NCI-H1105 treated with DMSO at 0.1 percent for 48 hours (cell line): ENCODE results near the gene PGAP3.

Experiments used
- DNase-seq: peaks from one replicate; lab custom pipeline; 2025; lab: John Stamatoyannopoulos, UW

The PGAP3 gene

DNA sequence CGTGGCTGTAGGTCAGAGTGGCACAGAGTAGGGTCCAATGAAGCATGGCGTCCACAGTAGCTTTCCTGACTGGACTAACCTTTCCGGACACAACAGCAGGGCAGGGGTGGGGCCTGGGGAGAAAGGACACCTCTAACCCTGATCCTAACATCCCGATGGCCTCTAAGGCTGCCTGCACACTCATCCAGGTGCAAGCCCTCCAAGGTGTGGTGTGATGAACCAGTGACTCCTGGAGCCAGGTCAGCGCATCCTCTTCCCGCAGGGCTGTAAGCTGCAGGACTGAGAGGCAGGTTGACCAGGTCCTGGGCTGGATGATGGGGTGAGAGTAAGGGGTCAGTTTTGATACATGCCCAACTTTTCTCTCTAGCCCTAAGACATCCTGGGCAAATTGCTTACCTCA, 8.9 kb upstream of the PGAP3 start:
- no peak for DNase-seq

DNA sequence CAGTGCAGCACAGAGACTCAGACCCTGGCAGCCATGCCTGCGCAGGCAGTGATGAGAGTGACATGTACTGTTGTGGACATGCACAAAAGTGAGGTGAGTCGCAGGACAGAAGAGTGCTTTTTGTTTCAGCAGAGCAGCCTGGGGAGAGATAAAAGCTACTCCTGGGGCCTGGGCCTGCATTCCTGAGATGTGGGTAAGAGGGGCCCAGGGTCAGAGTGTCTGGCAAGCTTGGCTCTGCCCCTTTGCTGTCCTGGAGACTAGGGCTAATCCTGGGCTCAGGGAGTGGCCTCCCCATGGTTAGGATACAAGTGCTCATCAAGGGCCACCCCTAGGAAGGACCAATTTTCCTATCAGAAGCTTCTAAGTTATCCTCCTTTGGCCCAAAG, 7.2 kb upstream of the PGAP3 start:
- DNase-seq, result no peak

GRCh38 chr17:39694593-39694992, 6.7 kb upstream of the PGAP3 start:
- DNase-seq, result no peak

DNA sequence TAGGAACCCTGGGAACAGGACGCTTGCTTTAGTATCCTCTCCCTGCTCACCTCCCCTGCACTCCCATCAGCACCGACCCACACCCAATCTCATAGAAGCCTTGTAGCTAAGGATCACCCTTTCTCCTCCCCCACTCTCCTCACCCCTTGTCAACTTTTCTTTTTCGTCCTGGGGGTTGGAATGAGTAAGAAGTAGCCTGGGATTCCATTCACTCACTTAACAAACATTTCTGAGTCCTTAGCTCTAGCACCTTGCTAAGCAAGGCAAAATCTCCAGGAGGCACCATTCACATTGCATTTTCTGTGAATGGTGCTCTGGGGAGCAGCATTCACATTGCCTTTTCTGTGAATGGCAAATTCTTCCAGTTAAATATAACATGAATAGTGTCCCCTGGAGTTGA, 1.1 kb upstream of the PGAP3 start:
- DNase-seq, result no peak

- DNase-seq, result no peak
Observed at GRCh38 chr17:39688475-39688835, 598 bp upstream of the PGAP3 start.

GRCh38 chr17:39687101-39687545, 734 bp downstream of the PGAP3 start:
- DNase-seq, result no peak

GRCh38 chr17:39684369-39685192, 3.3 kb downstream of the PGAP3 start:
- DNase-seq, result no peak

GRCh38 chr17:39683295-39683939, 4.4 kb downstream of the PGAP3 start:
- no peak for DNase-seq

- no peak for DNase-seq
Observed at GRCh38 chr17:39679521-39680192, 8.2 kb downstream of the PGAP3 start.

DNA sequence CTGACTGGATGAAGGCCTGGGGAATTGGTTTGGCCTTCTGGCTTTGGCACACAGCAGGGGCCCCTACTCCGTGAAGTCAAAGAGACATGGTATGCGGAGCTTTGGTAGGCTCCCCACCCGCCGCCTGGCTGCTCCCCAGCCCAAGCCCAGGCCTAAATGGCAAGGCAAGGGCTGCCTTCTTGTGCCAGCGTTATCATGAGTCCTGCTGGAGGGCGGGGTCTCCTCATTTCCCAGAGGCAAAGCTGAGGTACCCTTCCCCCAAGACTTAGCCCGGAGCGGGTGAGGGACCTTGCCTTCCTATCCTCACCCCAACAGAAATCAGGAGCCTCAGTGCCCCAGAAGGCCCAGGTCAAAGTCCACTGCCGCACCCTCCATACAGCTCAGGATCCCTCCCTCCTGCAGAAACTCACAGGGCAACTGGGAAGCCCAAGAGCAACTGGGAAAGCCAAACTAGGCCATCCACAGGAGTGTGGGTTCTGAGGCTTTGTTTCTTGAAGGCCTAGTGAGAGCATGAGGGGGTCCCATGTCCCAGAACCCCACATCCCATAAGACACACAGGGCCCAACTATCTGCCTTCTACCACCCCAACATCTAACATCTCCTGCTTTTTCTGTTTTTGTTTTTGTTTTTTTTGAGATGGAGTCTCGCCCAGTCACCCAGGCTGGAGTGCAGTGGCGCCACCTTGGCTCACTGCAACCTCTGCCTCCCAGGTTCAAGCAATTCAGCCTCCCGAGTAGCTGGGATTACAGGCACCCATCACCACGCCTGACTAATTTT, 9.3 kb downstream of the PGAP3 start:
- DNase-seq, result no peak

DNA sequence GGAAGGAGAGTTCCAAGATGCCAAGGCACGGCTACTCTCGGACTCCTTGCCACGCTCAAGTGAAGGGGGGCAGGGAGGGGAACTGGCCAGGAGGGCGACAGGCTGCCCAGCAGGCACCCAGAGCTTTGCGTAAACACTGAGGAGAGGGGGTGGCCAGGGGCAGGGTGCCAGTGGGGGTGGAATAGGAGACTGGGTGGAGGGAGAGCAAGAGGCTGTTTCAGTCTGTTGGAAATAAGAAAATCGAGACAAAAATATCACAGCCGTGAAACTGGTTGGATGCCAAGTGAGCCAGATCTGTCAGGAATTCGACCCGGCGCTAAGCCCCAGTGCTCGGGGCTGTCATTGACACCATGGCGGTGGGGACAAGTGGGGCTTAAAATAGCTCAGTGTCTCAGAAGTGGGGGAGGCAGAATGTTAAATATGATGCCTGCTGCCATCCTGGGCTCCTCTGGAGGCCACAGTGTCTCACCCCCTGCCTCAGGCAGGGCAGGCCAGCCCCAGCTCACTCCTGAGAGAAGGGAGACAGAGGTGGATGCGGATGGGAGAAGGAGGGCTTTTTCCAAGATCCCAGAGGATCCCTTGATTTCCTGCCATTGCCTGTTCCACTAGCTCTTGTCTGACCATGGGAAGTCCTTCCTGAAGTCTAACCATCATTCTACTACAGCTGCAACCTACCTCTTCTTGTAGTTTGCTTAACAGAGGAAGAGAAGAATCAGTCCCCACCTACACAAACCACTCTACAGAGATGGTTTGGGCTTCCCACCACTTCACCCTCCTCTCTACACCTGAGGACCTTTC, 10.1 kb downstream of the PGAP3 start:
- no peak for DNase-seq

- no peak for DNase-seq
Observed at GRCh38 chr17:39677072-39677471, 10.8 kb downstream of the PGAP3 start.

DNA sequence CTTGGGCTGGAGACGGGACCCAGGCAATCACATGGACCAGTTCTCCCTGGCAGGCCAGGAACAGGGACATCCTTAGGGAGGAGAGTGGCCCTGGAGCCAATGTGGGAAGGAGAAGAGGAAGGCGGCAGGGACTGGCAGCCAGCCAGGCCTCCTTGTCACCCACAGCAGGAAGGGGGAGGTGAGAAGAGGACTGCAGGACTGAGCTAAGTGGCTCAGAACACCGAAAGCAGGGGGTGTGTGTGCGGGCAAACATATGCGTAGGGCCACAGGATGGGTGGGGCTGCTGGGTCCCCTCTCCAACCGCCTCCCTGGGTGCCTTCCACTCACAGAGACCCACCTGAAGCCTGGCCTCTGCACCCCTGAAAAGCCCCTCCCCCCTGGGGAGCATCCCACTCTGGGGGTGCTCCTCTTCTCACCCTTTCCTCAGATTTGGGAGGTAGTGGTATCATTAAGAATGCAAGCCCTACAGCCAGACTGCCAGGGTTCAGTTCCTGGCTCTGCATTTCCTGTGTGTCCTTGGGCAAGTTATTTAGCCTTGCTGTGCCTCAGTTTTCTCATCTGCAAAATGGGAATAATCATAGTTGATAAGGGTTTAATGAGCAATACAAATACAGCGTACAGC, 11.5 kb downstream of the PGAP3 start:
- DNase-seq, result peak; percentile 18

DNA sequence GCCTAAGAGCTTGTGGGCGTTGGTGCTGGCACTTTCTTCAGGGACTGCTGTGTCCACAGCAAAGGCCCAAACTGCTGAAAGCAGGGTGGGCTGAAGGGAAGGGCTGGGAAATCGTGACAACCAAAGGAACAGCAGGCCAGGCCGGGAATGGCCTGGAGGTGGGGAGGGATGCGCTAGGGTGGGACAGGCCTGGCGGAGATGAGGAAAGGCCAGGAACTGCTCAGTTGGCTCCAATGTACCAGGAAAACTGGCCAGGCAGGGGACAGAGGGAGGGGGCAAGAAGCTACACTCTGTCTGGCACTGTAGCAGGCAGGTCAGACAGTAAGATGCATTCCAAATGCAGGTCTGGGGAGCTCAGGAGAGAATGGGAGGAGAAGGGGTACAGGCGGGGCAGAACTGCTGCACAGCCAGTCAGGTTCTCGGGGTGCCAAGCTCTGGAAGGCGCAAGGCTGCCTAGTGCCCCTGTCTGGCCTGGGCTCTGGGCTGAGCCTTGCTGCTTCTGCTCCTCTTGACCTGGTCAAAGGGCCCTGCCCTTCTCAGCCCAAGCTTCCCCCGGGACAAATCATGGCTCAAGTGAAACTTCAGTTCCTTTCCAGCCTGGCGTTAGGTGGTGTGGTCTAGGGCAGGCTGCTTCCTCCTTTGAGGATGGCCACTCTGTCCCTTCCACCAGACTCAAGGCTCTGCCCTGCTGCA, 12.3 kb downstream of the PGAP3 start:
- DNase-seq, result no peak

- no peak for DNase-seq
Observed at GRCh38 chr17:39674702-39675389, 13.0 kb downstream of the PGAP3 start.

DNA sequence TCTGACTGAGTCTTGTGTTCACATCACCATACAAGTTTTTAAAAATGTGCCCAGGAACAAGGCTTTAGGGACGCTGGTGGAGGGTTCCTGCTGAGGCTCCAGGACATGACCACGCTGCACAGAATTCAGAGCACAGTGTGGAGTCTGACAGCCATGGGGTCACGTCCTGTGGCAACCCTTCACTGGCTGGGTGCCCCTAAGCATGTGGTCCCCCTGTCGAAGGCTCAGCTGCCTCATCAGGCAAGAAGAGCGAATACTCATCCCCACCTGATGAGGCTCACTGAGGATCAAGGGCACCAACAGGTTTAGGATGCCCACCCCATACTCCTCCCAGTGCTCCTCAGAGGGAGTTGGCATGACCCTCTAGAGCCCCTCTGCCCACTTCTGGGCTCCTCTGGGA, 13.7 kb downstream of the PGAP3 start:
- DNase-seq, result no peak

GRCh38 chr17:39673335-39674081, 14.3 kb downstream of the PGAP3 start:
- DNase-seq, result no peak

GRCh38 chr17:39672522-39673334, 15.1 kb downstream of the PGAP3 start:
- DNase-seq, result no peak
